Keratinocyte (primary cell): ENCODE data around the gene POLR3K. TPM values are rescaled to one million over a fixed set of nuclear protein-coding genes. Genes with fewer than 3 reads are reported as not detected.

Experiments
- DNase-seq: peaks from one replicate; pipeline ENCODE4 v3.0.0-alpha.2; 2011; ENCODE audit warnings: low read depth, missing footprints, low spot score
- FAIRE-seq: peaks from 2 replicates; lab custom pipeline; 2011; peaks lifted over from hg19 to GRCh38; lab: Jason Lieb, UNC
- H2AFZ ChIP-seq: 2 replicates; pipeline ENCODE4 v1.6.0; 2012; ENCODE audit warnings: low read length, control low read depth, inconsistent platforms; ENCODE audit not compliant: control insufficient read depth
- H3K27ac ChIP-seq: 2 replicates; pipeline ENCODE4 v1.5.1; 2011; ENCODE audit warnings: low read length; ENCODE audit not compliant: control insufficient read depth, insufficient read depth
- H3K27me3 ChIP-seq: 3 replicates; pipeline ENCODE4 v1.6.0; 2011; ENCODE audit warnings: low read length; ENCODE audit not compliant: control insufficient read depth, insufficient read depth; ENCODE audit errors: extremely low read depth
- H3K36me3 ChIP-seq, 2 experiments: 2 replicates in 1 of 2; 3 replicates in 1 of 2; pipeline ENCODE4 v1.5.1; 2011; ENCODE audit warnings: low read length in 2 of 2, mild to moderate bottlenecking in 1 of 2; ENCODE audit not compliant: control insufficient read depth in 2 of 2, insufficient read depth in 2 of 2; ENCODE audit errors: extremely low read depth in 1 of 2
- H3K4me1 ChIP-seq: 3 replicates; pipeline ENCODE4 v1.5.1; 2011; ENCODE audit warnings: low read length; ENCODE audit not compliant: control insufficient read depth, insufficient read depth; ENCODE audit errors: extremely low read depth
- H3K4me2 ChIP-seq: 3 replicates; pipeline ENCODE4 v1.6.0; 2011; ENCODE audit warnings: low read depth, low read length; ENCODE audit not compliant: control insufficient read depth, insufficient read depth; ENCODE audit errors: extremely low read depth
- H3K4me3 ChIP-seq, 3 experiments: fragments of 200-600 bp in 1 of 3; sonication (generic) in 1 of 3; 2 replicates in 2 of 3; 3 replicates in 1 of 3; pipeline ENCODE4 v1.5.1; 2011 to 2016; ENCODE audit warnings: low read length in 3 of 3, mild to moderate bottlenecking in 3 of 3, control low read depth in 2 of 3, inconsistent platforms in 1 of 3, low read depth in 1 of 3, mixed read lengths in 1 of 3, mixed run types in 1 of 3, moderate library complexity in 1 of 3; ENCODE audit not compliant: control insufficient read depth in 2 of 3, insufficient read depth in 2 of 3; ENCODE audit errors: extremely low read depth in 1 of 3
- H3K79me2 ChIP-seq: 2 replicates; pipeline ENCODE4 v1.6.0; 2012; ENCODE audit warnings: low read length; ENCODE audit not compliant: control insufficient read depth, insufficient read depth
- H3K9ac ChIP-seq: 3 replicates; pipeline ENCODE4 v1.6.0; 2011; ENCODE audit warnings: low read length; ENCODE audit not compliant: control insufficient read depth, insufficient read depth; ENCODE audit errors: extremely low read depth
- H3K9me1 ChIP-seq: 3 replicates; pipeline ENCODE4 v1.6.0; 2011; ENCODE audit warnings: low read length; ENCODE audit not compliant: control insufficient read depth, insufficient read depth; ENCODE audit errors: extremely low read depth
- H3K9me3 ChIP-seq: 2 replicates; pipeline ENCODE4 v1.5.1; 2012; ENCODE audit warnings: low read depth, low read length; ENCODE audit not compliant: control insufficient read depth
- H4K20me1 ChIP-seq: 3 replicates; pipeline ENCODE4 v1.6.0; 2011; ENCODE audit warnings: low read length; ENCODE audit not compliant: control insufficient read depth, insufficient read depth; ENCODE audit errors: extremely low read depth
- CTCF ChIP-seq, 3 experiments: IDR thresholded peaks in 1 of 3; conservative IDR thresholded peaks in 1 of 3; optimal IDR thresholded peaks in 1 of 3; 2 replicates in 2 of 3; 3 replicates in 1 of 3; pipeline versions ENCODE3 to v1.5.1; 2011; ENCODE audit warnings: low read length in 3 of 3, mild to moderate bottlenecking in 3 of 3, moderate library complexity in 2 of 3, control low read depth in 1 of 3, inconsistent platforms in 1 of 3; ENCODE audit not compliant: insufficient read depth in 2 of 3; ENCODE audit errors: extremely low read depth in 1 of 3
- EZH2 ChIP-seq: IDR thresholded peaks from one replicate; pipeline ENCODE4 v1.6.1; 2012; ENCODE audit warnings: inconsistent platforms, mild to moderate bottlenecking, low read length, moderate library complexity
- dilution Hi-C: fragments of 300-500 bp; cut with MboI; formaldehyde crosslinking; loops from one replicate; pipeline ENCODE4 v1.7.0; 2020; ENCODE audit warnings: low sequenced_read_pairs; ENCODE audit not compliant: extremely low pct_ligation_motif_present
- polyA plus RNA-seq, 5 experiments: library from polyadenylated mRNA; depleted of rRNA in 3 of 5; stranded (reverse) in 3 of 5; stranded (forward) in 1 of 5; unstranded in 1 of 5; fragments of >200 nt; gene quantifications; 1 replicate in 1 of 5; 2 replicates in 3 of 5; 3 replicates in 1 of 5; pipeline versions ENCODE4 v1.2.1 to v1.2.3, GENCODE V29; 2011 to 2012; ENCODE audit warnings: missing spikeins in 2 of 5, low read depth in 1 of 5, low replicate concordance in 1 of 5

The POLR3K gene
- polyA plus RNA-seq, 1 donor (not counting 4 experiments of a cell fraction or from before 2014, with no cell fraction given) = 23.2 TPM

- H3K4me1 ChIP-seq = peaks cover 7% of the 10 kb centered on the region
- no peak overlapping the region for H3K27ac ChIP-seq
- no peaks in the 10 kb centered on the region for H3K27me3 ChIP-seq
- peaks cover 23% of the 10 kb centered on the region for H3K79me2 ChIP-seq
- no peak overlapping the region for H3K4me3 ChIP-seq
- no peaks in the 10 kb centered on the region for H3K9me3 ChIP-seq
- H4K20me1 ChIP-seq = no peaks in the 10 kb centered on the region
- no peak overlapping the region for H2AFZ ChIP-seq
- H3K36me3 ChIP-seq = peaks cover 29 to 37% of the 10 kb centered on the region in 2 experiments
- no peaks in the 10 kb centered on the region for H3K9me1 ChIP-seq
- FAIRE-seq (no peak), DNase-seq (no peak)
- no peak overlapping the region for H3K4me2 ChIP-seq
- dilution Hi-C loops = no loop called here
- no peak for TF ChIP-seq EZH2
- TF ChIP-seq CTCF (optimal IDR thresholded peaks at IDR 0.05 in 1 of 3, IDR thresholded peaks at IDR 0.05 in 1 of 3, conservative IDR thresholded peaks at IDR 0.05 in 1 of 3; ENCODE audit: extremely low read depth in 1 of 3, insufficient read depth in 2 of 3, low read length in 3 of 3) = no peak
- H3K9ac ChIP-seq = no peak overlapping the region
These were observed 3.0 kb upstream of the POLR3K start for GRCh38 chr16:56231-56927.

- TF ChIP-seq CTCF (optimal IDR thresholded peaks at IDR 0.05 in 1 of 3, IDR thresholded peaks at IDR 0.05 in 1 of 3, conservative IDR thresholded peaks at IDR 0.05 in 1 of 3; ENCODE audit: extremely low read depth in 1 of 3, insufficient read depth in 2 of 3, low read length in 3 of 3) (no peak), EZH2 (no peak)
- FAIRE-seq = no peak
- peaks cover 29% of the 10 kb centered on the region for H3K79me2 ChIP-seq
These were observed 2.2 kb upstream of the POLR3K start for GRCh38 chr16:55571-56136.

More at GRCh38 chr16:55571-56136, 2.2 kb upstream of the POLR3K start:
- no peak overlapping the region for H3K4me3 ChIP-seq
- H3K27me3 ChIP-seq = no peaks in the 10 kb centered on the region
- no peak overlapping the region for H3K4me2 ChIP-seq
- H3K36me3 ChIP-seq = peaks cover 30 to 39% of the 10 kb centered on the region in 2 experiments
- H3K9ac ChIP-seq = no peak overlapping the region
- H4K20me1 ChIP-seq = no peaks in the 10 kb centered on the region
- H3K4me1 ChIP-seq = peaks cover 7% of the 10 kb centered on the region
- no peaks in the 10 kb centered on the region for H3K9me1 ChIP-seq
- dilution Hi-C loops = no loop called here
- DNase-seq = no peak
- H2AFZ ChIP-seq = no peak overlapping the region
- H3K9me3 ChIP-seq = no peaks in the 10 kb centered on the region
- H3K27ac ChIP-seq = no peak overlapping the region
